ENCODE data around the gene WNK3. TPM values are rescaled to one million over a fixed set of nuclear protein-coding genes. Genes with fewer than 3 reads are reported as not detected.

WNK3 gene
- total RNA-seq, 1 donor from 2014 or later, result 8.4 TPM

DNA sequence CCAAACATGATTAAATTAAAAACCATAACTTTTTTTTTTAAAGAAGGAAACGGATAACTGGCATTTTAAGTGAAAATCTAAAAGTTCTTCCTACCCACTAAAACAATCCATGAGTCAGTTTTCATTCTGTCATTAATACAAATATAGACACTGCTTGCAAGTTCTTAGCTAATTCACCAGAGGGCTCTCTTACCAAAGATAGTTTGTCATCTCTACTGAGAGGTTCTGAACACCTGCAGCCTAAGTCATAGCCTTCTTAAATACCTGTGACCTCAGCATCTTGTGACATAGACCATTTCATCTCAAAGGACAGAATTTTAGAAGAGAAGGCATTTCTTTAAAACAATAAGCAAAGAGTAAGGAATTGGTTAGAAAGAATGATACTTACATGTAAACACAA is 109.5 kb downstream of the WNK3 start:
- peak; percentile 93 for FAIRE-seq
- H3K4me2 ChIP-seq (ENCODE audit: low read length), result no peak overlapping the region
- H3K4me1 Mint-ChIP-seq (ENCODE audit: low read depth, unreplicated experiment), result no peaks in the 10 kb centered on the region

DNA sequence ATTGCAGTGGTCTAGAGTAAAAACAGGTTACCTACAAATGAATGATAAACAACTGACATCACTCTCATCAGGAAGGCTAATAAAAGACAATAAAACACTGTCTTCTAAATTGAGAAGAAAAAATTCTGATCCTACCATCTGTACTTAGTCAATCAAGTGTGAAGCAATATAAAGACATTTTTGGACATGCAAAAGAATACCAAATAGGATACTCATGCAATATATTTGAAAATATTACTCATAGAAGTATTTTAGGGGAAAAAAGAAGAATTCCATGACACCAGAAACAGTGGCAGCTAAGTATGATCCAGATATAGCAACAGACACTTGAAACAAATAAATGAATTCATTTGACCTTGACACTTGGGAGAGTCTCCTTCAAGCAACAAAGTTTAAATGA is 111.0 kb downstream of the WNK3 start:
- Mint-ChIP-seq H3K4me1 (ENCODE audit: low read depth, unreplicated experiment) (no peaks in the 10 kb centered on the region), H3K27ac (ENCODE audit: unreplicated experiment) (no peak overlapping the region), H3K9me3 (ENCODE audit: unreplicated experiment) (no peaks in the 10 kb centered on the region), H3K4me3 (ENCODE audit: unreplicated experiment) (no peak overlapping the region), H3K27me3 (ENCODE audit: low read depth, unreplicated experiment) (no peaks in the 10 kb centered on the region), H3K36me3 (ENCODE audit: low read depth, unreplicated experiment) (no peaks in the 10 kb centered on the region)
- FAIRE-seq (peak; percentile 98), DNase-seq (ENCODE audit: low read depth) (no peak)
- Histone ChIP-seq H3K27me3 (ENCODE audit: insufficient read depth, low read length) (no peaks in the 10 kb centered on the region), H4K20me1 (ENCODE audit: insufficient read depth, low read length) (no peaks in the 10 kb centered on the region), H3K4me3 (ENCODE audit: insufficient read depth, low read depth, low read length) (no peak overlapping the region), H3K9me3 (ENCODE audit: insufficient read depth, low read depth, low read length) (no peaks in the 10 kb centered on the region), H3K27ac (ENCODE audit: low read depth, low read length) (no peak overlapping the region), H2AFZ (ENCODE audit: low read depth, low read length) (no peak overlapping the region), H3K4me2 (ENCODE audit: low read length) (no peak overlapping the region), H3K9ac (ENCODE audit: low read length) (no peak overlapping the region), H3K4me1 (ENCODE audit: insufficient read depth, low read length) (no peaks in the 10 kb centered on the region), H3K36me3 (ENCODE audit: insufficient read depth, low read length) (no peaks in the 10 kb centered on the region), H3K79me2 (ENCODE audit: insufficient read depth, low read length) (no peaks in the 10 kb centered on the region)
- no peak for TF ChIP-seq EZH2 (IDR thresholded peaks at IDR 0.05; ENCODE audit: insufficient read depth, low read length)
- TF ChIP-seq, protein P1, sequence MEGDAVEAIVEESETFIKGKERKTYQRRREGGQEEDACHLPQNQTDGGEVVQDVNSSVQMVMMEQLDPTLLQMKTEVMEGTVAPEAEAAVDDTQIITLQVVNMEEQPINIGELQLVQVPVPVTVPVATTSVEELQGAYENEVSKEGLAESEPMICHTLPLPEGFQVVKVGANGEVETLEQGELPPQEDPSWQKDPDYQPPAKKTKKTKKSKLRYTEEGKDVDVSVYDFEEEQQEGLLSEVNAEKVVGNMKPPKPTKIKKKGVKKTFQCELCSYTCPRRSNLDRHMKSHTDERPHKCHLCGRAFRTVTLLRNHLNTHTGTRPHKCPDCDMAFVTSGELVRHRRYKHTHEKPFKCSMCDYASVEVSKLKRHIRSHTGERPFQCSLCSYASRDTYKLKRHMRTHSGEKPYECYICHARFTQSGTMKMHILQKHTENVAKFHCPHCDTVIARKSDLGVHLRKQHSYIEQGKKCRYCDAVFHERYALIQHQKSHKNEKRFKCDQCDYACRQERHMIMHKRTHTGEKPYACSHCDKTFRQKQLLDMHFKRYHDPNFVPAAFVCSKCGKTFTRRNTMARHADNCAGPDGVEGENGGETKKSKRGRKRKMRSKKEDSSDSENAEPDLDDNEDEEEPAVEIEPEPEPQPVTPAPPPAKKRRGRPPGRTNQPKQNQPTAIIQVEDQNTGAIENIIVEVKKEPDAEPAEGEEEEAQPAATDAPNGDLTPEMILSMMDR (IDR thresholded peaks at IDR 0.05; ENCODE audit: insufficient read depth, low read depth, low read length), result no peak

More for the DNA sequence above, 109.5 kb downstream of the WNK3 start:
- no peaks in the 10 kb centered on the region for H3K36me3 ChIP-seq (ENCODE audit: insufficient read depth, low read length)
- peak; percentile 34 for DNase-seq (ENCODE audit: low read depth)
- H3K4me3 ChIP-seq (ENCODE audit: insufficient read depth, low read depth, low read length), result no peak overlapping the region
- no peak overlapping the region for H3K9ac ChIP-seq (ENCODE audit: low read length)
- no peaks in the 10 kb centered on the region for H3K36me3 Mint-ChIP-seq (ENCODE audit: low read depth, unreplicated experiment)
- H3K27me3 ChIP-seq (ENCODE audit: insufficient read depth, low read length), result no peaks in the 10 kb centered on the region
- H3K9me3 Mint-ChIP-seq (ENCODE audit: unreplicated experiment), result no peaks in the 10 kb centered on the region
- no peaks in the 10 kb centered on the region for H3K27me3 Mint-ChIP-seq (ENCODE audit: low read depth, unreplicated experiment)
- H3K27ac ChIP-seq (ENCODE audit: low read depth, low read length), result no peak overlapping the region
- H2AFZ ChIP-seq (ENCODE audit: low read depth, low read length), result no peak overlapping the region
- H3K9me3 ChIP-seq (ENCODE audit: insufficient read depth, low read depth, low read length), result no peaks in the 10 kb centered on the region
- H3K79me2 ChIP-seq (ENCODE audit: insufficient read depth, low read length), result no peaks in the 10 kb centered on the region
- no peak overlapping the region for H3K4me3 Mint-ChIP-seq (ENCODE audit: unreplicated experiment)
- TF ChIP-seq, protein P1 (IDR thresholded peaks at IDR 0.05; ENCODE audit: insufficient read depth, low read depth, low read length), result peak; percentile 17
- TF ChIP-seq EZH2 (IDR thresholded peaks at IDR 0.05; ENCODE audit: insufficient read depth, low read length), result no peak
- no peak overlapping the region for H3K27ac Mint-ChIP-seq (ENCODE audit: unreplicated experiment)
- H4K20me1 ChIP-seq (ENCODE audit: insufficient read depth, low read length), result no peaks in the 10 kb centered on the region
- H3K4me1 ChIP-seq (ENCODE audit: insufficient read depth, low read length), result no peaks in the 10 kb centered on the region

DNA sequence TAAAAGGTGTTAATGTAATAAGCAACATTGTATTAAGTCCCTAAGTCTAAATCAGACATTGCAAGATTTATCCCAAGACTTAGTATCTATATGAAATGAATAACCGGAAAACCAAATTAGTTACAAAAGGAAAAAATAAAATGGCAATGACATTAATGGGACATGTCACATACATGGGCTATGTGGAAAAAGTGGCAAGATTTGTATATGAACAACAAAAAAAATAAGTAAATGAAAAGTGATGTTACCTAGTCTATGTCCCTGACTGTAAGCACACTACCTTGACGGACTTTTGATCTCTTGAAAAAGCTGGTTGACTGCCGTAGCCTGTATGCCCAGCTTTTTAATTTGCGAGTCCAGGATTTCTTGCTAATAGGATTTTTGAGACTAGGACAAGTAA is 119.3 kb downstream of the WNK3 start:
- FAIRE-seq, result no peak
- H3K79me2 ChIP-seq (ENCODE audit: insufficient read depth, low read length), result no peaks in the 10 kb centered on the region
- H3K4me3 Mint-ChIP-seq (ENCODE audit: unreplicated experiment), result no peak overlapping the region
- H3K27me3 Mint-ChIP-seq (ENCODE audit: low read depth, unreplicated experiment), result no peaks in the 10 kb centered on the region
- H3K36me3 Mint-ChIP-seq (ENCODE audit: low read depth, unreplicated experiment), result no peaks in the 10 kb centered on the region
- TF ChIP-seq, protein P1 (IDR thresholded peaks at IDR 0.05; ENCODE audit: insufficient read depth, low read depth, low read length), result no peak
- no peak for TF ChIP-seq EZH2 (IDR thresholded peaks at IDR 0.05; ENCODE audit: insufficient read depth, low read length)
- no peak for DNase-seq (ENCODE audit: low read depth)
- H3K4me1 ChIP-seq (ENCODE audit: insufficient read depth, low read length), result no peaks in the 10 kb centered on the region
- no peaks in the 10 kb centered on the region for H3K4me1 Mint-ChIP-seq (ENCODE audit: low read depth, unreplicated experiment)
- peaks cover 3% of the 10 kb centered on the region for H3K9me3 Mint-ChIP-seq (ENCODE audit: unreplicated experiment)
- no peaks in the 10 kb centered on the region for H3K36me3 ChIP-seq (ENCODE audit: insufficient read depth, low read length)
- no peaks in the 10 kb centered on the region for H4K20me1 ChIP-seq (ENCODE audit: insufficient read depth, low read length)
- no peak overlapping the region for H3K4me2 ChIP-seq (ENCODE audit: low read length)
- H3K9me3 ChIP-seq (ENCODE audit: insufficient read depth, low read depth, low read length), result no peaks in the 10 kb centered on the region
- H3K27ac Mint-ChIP-seq (ENCODE audit: unreplicated experiment), result no peak overlapping the region
- no peaks in the 10 kb centered on the region for H3K27me3 ChIP-seq (ENCODE audit: insufficient read depth, low read length)
- no peak overlapping the region for H3K27ac ChIP-seq (ENCODE audit: low read depth, low read length)
- no peak overlapping the region for H3K4me3 ChIP-seq (ENCODE audit: insufficient read depth, low read depth, low read length)
- no peak overlapping the region for H2AFZ ChIP-seq (ENCODE audit: low read depth, low read length)
- no peak overlapping the region for H3K9ac ChIP-seq (ENCODE audit: low read length)
